PC-3 (cell line): ENCODE data around the gene SARDH. TPM values are rescaled to one million over a fixed set of nuclear protein-coding genes. Genes with fewer than 3 reads are reported as not detected.

Source experiments
- ATAC-seq: fragments of 200-7000 bp; cut with Tn5 transposase; 2 replicates; pipeline ENCODE4 v1.9.1; 2020; ENCODE audit warnings: mild to moderate bottlenecking, moderate library complexity
- BruUV-seq: library from RNA; stranded (reverse); fragments of 400-500 nt; replicated peaks from 2 replicates; lab custom pipeline; 2021; lab: Mats Ljungman, UMichigan
- CTCF ChIA-PET: fragments of 300-600 bp; sonication (Branson Sonifier 250); formaldehyde crosslinking; loops from one replicate; lab custom pipeline; 2022; ENCODE audit warnings: antibody characterized with exemption; lab: Charles Lee
- POLR2A ChIA-PET: fragments of 300-600 bp; sonication (Branson Sonifier 250); formaldehyde crosslinking; loops from one replicate; lab custom pipeline; 2022; ENCODE audit warnings: antibody characterized with exemption; ENCODE audit not compliant: unreplicated experiment; lab: Charles Lee
- DNase-seq: peaks from one replicate; pipeline ENCODE4 v3.0.0-alpha.2; 2015
- H2AFZ ChIP-seq: fragments of 300-600 bp; sonication (generic); 2 replicates; pipeline ENCODE4 v1.6.0; 2016; ENCODE audit warnings: antibody characterized with exemption, low read length
- H3F3A ChIP-seq: fragments of 300-600 bp; sonication (generic); one replicate; pipeline ENCODE4 v1.6.0; 2017; ENCODE audit warnings: antibody characterized with exemption, low read length, control low read depth, mild to moderate bottlenecking; ENCODE audit not compliant: unreplicated experiment
- H3K27ac ChIP-seq: fragments of 300-600 bp; sonication (generic); 2 replicates; pipeline ENCODE4 v1.5.1; 2016; ENCODE audit warnings: mild to moderate bottlenecking, low read length
- H3K27me3 ChIP-seq: fragments of 300-600 bp; sonication (generic); 2 replicates; pipeline ENCODE4 v1.6.1; 2016; ENCODE audit warnings: low read length, mixed read lengths
- H3K36me3 ChIP-seq: fragments of 300-600 bp; sonication (generic); 2 replicates; pipeline ENCODE4 v1.6.1; 2016; ENCODE audit warnings: low read depth, mixed run types, low read length, mixed read lengths
- H3K4me1 ChIP-seq: fragments of 300-600 bp; sonication (generic); 2 replicates; pipeline ENCODE4 v1.5.1; 2016; ENCODE audit warnings: low read length; ENCODE audit not compliant: insufficient read depth
- H3K4me2 ChIP-seq: fragments of 300-600 bp; sonication (generic); 2 replicates; pipeline ENCODE4 v1.6.0; 2016; ENCODE audit warnings: low read length
- H3K4me3 ChIP-seq: fragments of 300-600 bp; sonication (generic); 2 replicates; pipeline ENCODE4 v1.5.1; 2016; ENCODE audit warnings: mild to moderate bottlenecking, low read length, mixed read lengths
- H3K79me2 ChIP-seq: fragments of 300-600 bp; sonication (generic); 2 replicates; pipeline ENCODE4 v1.6.1; 2017; ENCODE audit warnings: low read length, mixed read lengths
- H3K9ac ChIP-seq: fragments of 300-600 bp; sonication (generic); 2 replicates; pipeline ENCODE4 v1.6.0; 2016; ENCODE audit warnings: mild to moderate bottlenecking, low read length
- H3K9me2 ChIP-seq: fragments of 300-600 bp; sonication (generic); replicated peaks from 2 replicates; pipeline ENCODE4 v1.6.1; 2016; ENCODE audit warnings: mixed run types, low read length, mixed read lengths
- H3K9me3 ChIP-seq: fragments of 300-600 bp; sonication (generic); 2 replicates; pipeline ENCODE4 v1.6.1; 2016; ENCODE audit warnings: low read length, mixed read lengths
- H4K20me1 ChIP-seq: fragments of 300-600 bp; sonication (generic); 2 replicates; pipeline ENCODE4 v1.6.1; 2016; ENCODE audit warnings: low read length, mixed read lengths
- EZH2 ChIP-seq: fragments of 300-600 bp; sonication (generic); IDR thresholded peaks from one replicate; pipeline ENCODE4 v1.6.1; 2017; ENCODE audit warnings: antibody characterized with exemption, mild to moderate bottlenecking, low read length; ENCODE audit not compliant: unreplicated experiment
- EZH2phosphoT487 ChIP-seq: fragments of 300-600 bp; sonication (generic); IDR thresholded peaks from 2 replicates; pipeline ENCODE4 v1.6.1; 2018; ENCODE audit warnings: mild to moderate bottlenecking, antibody characterized with exemption, low read length, borderline replicate concordance
- intact Hi-C: fragments of 100-400 bp; cut with micrococcal nuclease; formaldehyde crosslinking; loops from 2 replicates; pipeline ENCODE4 v1.9.0; 2023
- total RNA-seq: library from RNA; depleted of rRNA; stranded (reverse); fragments of >200 nt; gene quantifications from 2 replicates; pipeline ENCODE4 v1.2.3, GENCODE V29; 2014
- TF ChIP-seq, protein P1 (sequence below): fragments of 300-600 bp; sonication (generic); conservative IDR thresholded peaks from 2 replicates; pipeline ENCODE4 v1.5.1; 2017; ENCODE audit warnings: antibody characterized with exemption, low read depth, mild to moderate bottlenecking, low read length

Gene SARDH
- total RNA-seq, 1 experiment from 2014 or later: 3.4 TPM

DNA sequence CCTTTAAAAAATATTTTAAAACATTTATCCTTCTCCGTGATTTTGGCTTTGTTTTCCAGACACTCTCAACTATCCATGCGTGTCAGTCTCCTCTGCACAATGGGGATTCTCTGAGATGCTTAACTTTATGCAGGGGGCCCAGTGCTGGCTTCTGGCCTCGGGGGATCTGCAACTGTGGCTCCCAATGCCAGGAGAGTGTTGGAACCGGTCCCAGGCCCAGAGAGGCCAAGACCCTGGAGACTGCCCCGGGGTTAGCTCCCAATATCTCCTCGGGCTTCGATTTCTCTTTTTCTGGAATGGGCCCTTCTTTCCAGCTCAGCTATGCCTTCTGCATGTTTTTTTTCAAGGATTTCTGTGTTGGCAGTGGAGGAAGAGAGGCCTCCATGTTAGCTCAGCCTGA lies 20.1 kb upstream of the SARDH start:
- no peaks in the 10 kb centered on the region for H3K9me2 ChIP-seq
- no peaks in the 10 kb centered on the region for H3F3A ChIP-seq
- no peak overlapping the region for H3K27ac ChIP-seq
- ChIA-PET POLR2A (no interaction called here), CTCF (no interaction called here)
- no peaks in the 10 kb centered on the region for H3K27me3 ChIP-seq
- H3K79me2 ChIP-seq: no peaks in the 10 kb centered on the region
- no peak for DNase-seq
- no peaks in the 10 kb centered on the region for H4K20me1 ChIP-seq
- no peak overlapping the region for H3K4me2 ChIP-seq
- no TSS peak for BruUV-seq
- H3K9me3 ChIP-seq: no peaks in the 10 kb centered on the region
- intact Hi-C loops: no loop called here
- ATAC-seq: no peak
- H3K4me3 ChIP-seq: no peak overlapping the region
- H2AFZ ChIP-seq: no peak overlapping the region
- H3K4me1 ChIP-seq: no peaks in the 10 kb centered on the region
- H3K9ac ChIP-seq: no peak overlapping the region
- TF ChIP-seq, protein P1, sequence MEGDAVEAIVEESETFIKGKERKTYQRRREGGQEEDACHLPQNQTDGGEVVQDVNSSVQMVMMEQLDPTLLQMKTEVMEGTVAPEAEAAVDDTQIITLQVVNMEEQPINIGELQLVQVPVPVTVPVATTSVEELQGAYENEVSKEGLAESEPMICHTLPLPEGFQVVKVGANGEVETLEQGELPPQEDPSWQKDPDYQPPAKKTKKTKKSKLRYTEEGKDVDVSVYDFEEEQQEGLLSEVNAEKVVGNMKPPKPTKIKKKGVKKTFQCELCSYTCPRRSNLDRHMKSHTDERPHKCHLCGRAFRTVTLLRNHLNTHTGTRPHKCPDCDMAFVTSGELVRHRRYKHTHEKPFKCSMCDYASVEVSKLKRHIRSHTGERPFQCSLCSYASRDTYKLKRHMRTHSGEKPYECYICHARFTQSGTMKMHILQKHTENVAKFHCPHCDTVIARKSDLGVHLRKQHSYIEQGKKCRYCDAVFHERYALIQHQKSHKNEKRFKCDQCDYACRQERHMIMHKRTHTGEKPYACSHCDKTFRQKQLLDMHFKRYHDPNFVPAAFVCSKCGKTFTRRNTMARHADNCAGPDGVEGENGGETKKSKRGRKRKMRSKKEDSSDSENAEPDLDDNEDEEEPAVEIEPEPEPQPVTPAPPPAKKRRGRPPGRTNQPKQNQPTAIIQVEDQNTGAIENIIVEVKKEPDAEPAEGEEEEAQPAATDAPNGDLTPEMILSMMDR: no peak
- no peak for TF ChIP-seq EZH2
- H3K36me3 ChIP-seq: no peaks in the 10 kb centered on the region

GRCh38 chr9:133754688-133755227 lies 16.6 kb upstream of the SARDH start:
- Histone ChIP-seq H3K4me2 (no peak overlapping the region), H3K79me2 (no peaks in the 10 kb centered on the region), H3K9ac (no peak overlapping the region), H3K27ac (no peak overlapping the region), H2AFZ (no peak overlapping the region), H3K4me1 (no peaks in the 10 kb centered on the region), H3K27me3 (no peaks in the 10 kb centered on the region), H3K4me3 (no peak overlapping the region), H3K9me2 (no peaks in the 10 kb centered on the region), H3K9me3 (no peaks in the 10 kb centered on the region), H4K20me1 (no peaks in the 10 kb centered on the region), H3K36me3 (no peaks in the 10 kb centered on the region), H3F3A (no peaks in the 10 kb centered on the region)
- POLR2A ChIA-PET: no interaction called here
- DNase-seq (no peak), ATAC-seq (no peak)
- TF ChIP-seq, protein P1: no peak
- no peak for TF ChIP-seq EZH2phosphoT487
- no peak for TF ChIP-seq EZH2
- no TSS peak for BruUV-seq
- intact Hi-C loops: no loop called here
- CTCF ChIA-PET: no interaction called here

GRCh38 chr9:133754187-133754586 lies 16.0 kb upstream of the SARDH start:
- no peaks in the 10 kb centered on the region for H3K79me2 ChIP-seq
- BruUV-seq: no TSS peak
- H3K36me3 ChIP-seq: no peaks in the 10 kb centered on the region
- TF ChIP-seq, protein P1: no peak
- TF ChIP-seq EZH2 (no peak), EZH2phosphoT487 (no peak)
- no peak overlapping the region for H3K9ac ChIP-seq
- H3K27ac ChIP-seq: no peak overlapping the region
- CTCF ChIA-PET: no interaction called here
- no peaks in the 10 kb centered on the region for H3K4me1 ChIP-seq
- H4K20me1 ChIP-seq: no peaks in the 10 kb centered on the region
- H3K4me2 ChIP-seq: no peak overlapping the region
- ATAC-seq: no peak
- no peaks in the 10 kb centered on the region for H3K9me3 ChIP-seq
- H3K4me3 ChIP-seq: no peak overlapping the region
- H3K9me2 ChIP-seq: no peaks in the 10 kb centered on the region
- no peaks in the 10 kb centered on the region for H3K27me3 ChIP-seq
- no peak overlapping the region for H2AFZ ChIP-seq
- intact Hi-C loops: no loop called here
- no peaks in the 10 kb centered on the region for H3F3A ChIP-seq
- POLR2A ChIA-PET: no interaction called here
- no peak for DNase-seq
